Testis (tissue), 3 donors: ENCODE results near the gene UBA1. TPM values are rescaled to one million over a fixed set of nuclear protein-coding genes. Genes with fewer than 3 reads are reported as not detected.

Source experiments
- DNase-seq: peaks from one replicate; pipeline ENCODE4 v3.0.0-alpha.2; 2019
- H3K27ac ChIP-seq, 2 donors: fragments of 200-600 bp; sonication (generic); one replicate each; pipeline ENCODE4 v1.5.1; 2019
- H3K27me3 ChIP-seq: fragments of 200-600 bp; sonication (generic); one replicate; pipeline ENCODE4 v1.5.1; 2019
- H3K36me3 ChIP-seq: fragments of 200-600 bp; sonication (generic); one replicate; pipeline ENCODE4 v1.5.1; 2017; ENCODE audit warnings: low read depth; ENCODE audit errors: missing control alignments
- H3K4me1 ChIP-seq: fragments of 200-600 bp; sonication (generic); one replicate; pipeline ENCODE4 v1.5.1; 2019
- H3K4me3 ChIP-seq, 2 donors: fragments of 200-600 bp; sonication (generic); one replicate each; pipeline ENCODE4 v1.5.1; 2017 to 2019
- H3K9me3 ChIP-seq: fragments of 200-600 bp; sonication (generic); one replicate; pipeline ENCODE4 v1.5.1; 2017
- POLR2A ChIP-seq: fragments of 450-650 bp; IDR thresholded peaks from one replicate; pipeline ENCODE4 v1.6.1; 2017; ENCODE audit warnings: antibody characterized with exemption, mild to moderate bottlenecking, moderate library complexity
- WGBS, 2 donors: methylation state at CpG; one replicate each; pipeline ENCODE4 v1.1.5; 2018; 5-methylcytosine and 5-hydroxymethylcytosine counted together
- intact Hi-C: fragments of 100-400 bp; cut with DNase I; formaldehyde crosslinking; loops from one replicate; pipeline ENCODE4 v1.15.1; 2023; ENCODE audit warnings: low total_unique reads
- polyA plus RNA-seq: library from polyadenylated mRNA; stranded (reverse); fragments of 350-450 nt; fragmentation: Illumina TruSeq; extraction: RNeasy Lipid Tissue Mini Kit (QIAGEN cat#74804); gene quantifications from one replicate; pipeline ENCODE4 v1.2.3, GENCODE V29; 2014; ENCODE audit warnings: low read depth, low replicate concordance; ENCODE audit not compliant: insufficient read depth
- total RNA-seq, 2 donors: library from RNA; depleted of rRNA; stranded (reverse); fragments of >200 nt; gene quantifications; one replicate each; pipeline ENCODE4 v1.2.3, GENCODE V29; 2016
- TF ChIP-seq, protein P1 (sequence below), 3 experiments: fragments of 450-650 bp in 2 of 3; fragments of 200-600 bp in 1 of 3; sonication (generic) in 1 of 3; IDR thresholded peaks; one replicate each; pipeline ENCODE4 v1.5.1; 2016 to 2019; ENCODE audit warnings: antibody characterized with exemption in 3 of 3, mild to moderate bottlenecking in 2 of 3, moderate library complexity in 1 of 3

Gene UBA1
- total and polyA plus RNA-seq, 3 donors from 2014 or later = 207 to 338 (median 243) TPM

DNA sequence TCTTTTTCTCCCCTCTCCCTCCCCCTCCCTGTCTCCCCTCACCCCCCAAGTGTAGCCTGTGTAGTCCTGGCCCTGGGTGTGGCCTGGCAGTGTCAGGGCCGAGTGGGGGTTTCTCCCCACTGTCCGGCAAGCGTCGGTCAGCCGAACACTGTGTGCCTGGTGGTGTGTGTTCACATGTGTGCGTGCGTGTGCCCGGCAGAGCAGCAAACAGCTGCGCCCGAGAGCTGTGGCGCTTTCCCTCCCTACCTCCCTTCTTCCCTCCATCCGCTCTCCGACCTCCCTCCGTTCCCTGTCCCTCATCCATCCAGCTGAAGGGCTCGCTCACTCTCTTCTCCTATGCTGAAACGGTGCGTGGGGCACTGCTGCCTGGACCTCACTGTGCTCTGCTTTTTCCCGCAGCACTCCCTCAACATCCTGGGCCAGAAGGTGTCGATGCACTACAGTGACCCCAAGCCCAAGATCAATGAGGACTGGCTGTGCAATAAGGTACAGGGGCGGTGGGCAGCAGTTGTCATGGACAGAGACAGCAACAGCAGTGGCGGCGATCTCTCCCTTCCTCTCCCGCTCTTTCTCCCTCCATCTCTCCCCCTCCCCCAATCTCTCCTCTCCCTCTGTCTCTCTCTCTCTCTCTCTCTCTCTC, 17.4 kb upstream of the UBA1 start:
- H3K4me3 ChIP-seq = no peak overlapping the region
- H3K9me3 ChIP-seq = no peaks in the 10 kb centered on the region
- 88 to 93% methylated on average over 21 to 22 of the region's 23 CpGs for WGBS, 2 donors
- peaks cover 9% of the 10 kb centered on the region for H3K4me1 ChIP-seq
- no peak for DNase-seq
- intact Hi-C loops = no loop called here
- TF ChIP-seq, protein P1, sequence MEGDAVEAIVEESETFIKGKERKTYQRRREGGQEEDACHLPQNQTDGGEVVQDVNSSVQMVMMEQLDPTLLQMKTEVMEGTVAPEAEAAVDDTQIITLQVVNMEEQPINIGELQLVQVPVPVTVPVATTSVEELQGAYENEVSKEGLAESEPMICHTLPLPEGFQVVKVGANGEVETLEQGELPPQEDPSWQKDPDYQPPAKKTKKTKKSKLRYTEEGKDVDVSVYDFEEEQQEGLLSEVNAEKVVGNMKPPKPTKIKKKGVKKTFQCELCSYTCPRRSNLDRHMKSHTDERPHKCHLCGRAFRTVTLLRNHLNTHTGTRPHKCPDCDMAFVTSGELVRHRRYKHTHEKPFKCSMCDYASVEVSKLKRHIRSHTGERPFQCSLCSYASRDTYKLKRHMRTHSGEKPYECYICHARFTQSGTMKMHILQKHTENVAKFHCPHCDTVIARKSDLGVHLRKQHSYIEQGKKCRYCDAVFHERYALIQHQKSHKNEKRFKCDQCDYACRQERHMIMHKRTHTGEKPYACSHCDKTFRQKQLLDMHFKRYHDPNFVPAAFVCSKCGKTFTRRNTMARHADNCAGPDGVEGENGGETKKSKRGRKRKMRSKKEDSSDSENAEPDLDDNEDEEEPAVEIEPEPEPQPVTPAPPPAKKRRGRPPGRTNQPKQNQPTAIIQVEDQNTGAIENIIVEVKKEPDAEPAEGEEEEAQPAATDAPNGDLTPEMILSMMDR (IDR thresholded peaks at IDR 0.05) = no peak
- no peak for TF ChIP-seq POLR2A
- H3K27ac ChIP-seq = no peak overlapping the region
- H3K27me3 ChIP-seq = no peaks in the 10 kb centered on the region
- no peaks in the 10 kb centered on the region for H3K36me3 ChIP-seq

DNA sequence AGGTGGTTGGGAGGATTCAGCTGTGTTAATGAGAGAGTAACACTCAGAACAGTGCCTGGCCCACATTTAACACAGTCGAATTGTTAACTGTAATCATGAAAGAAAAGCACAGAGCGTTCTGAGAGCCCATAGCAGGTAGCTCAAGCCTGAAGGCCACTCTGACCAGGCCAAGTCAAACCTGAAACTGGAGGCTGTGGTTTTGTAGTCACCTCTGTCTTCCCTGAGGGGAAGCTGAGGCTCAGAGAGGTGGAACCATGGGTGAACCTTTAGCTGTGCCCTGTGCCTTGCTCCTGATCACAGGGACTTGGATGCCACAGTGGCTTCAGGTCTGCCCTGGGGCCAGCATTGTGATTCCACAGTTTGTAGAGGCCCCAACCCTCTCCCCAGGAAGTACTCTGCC, 16.6 kb upstream of the UBA1 start:
- Histone ChIP-seq H3K27ac (peak overlapping the region in 1 of 2 donors; percentile 6), H3K4me1 (peaks cover 9% of the 10 kb centered on the region), H3K36me3 (no peaks in the 10 kb centered on the region), H3K4me3 (no peak overlapping the region), H3K27me3 (no peaks in the 10 kb centered on the region), H3K9me3 (no peaks in the 10 kb centered on the region)
- TF ChIP-seq POLR2A = no peak
- TF ChIP-seq, protein P1 (IDR thresholded peaks at IDR 0.05) = no peak
- no peak for DNase-seq
- 21 to 70% methylated on average over 2 of the region's 2 CpGs for WGBS, 2 donors
- intact Hi-C loops = no loop called here

- intact Hi-C loops = no loop called here
- H3K4me3 ChIP-seq = no peak overlapping the region
- H3K4me1 ChIP-seq = peaks cover 7% of the 10 kb centered on the region
- TF ChIP-seq, protein P1 (IDR thresholded peaks at IDR 0.05) = no peak
- TF ChIP-seq POLR2A = no peak
- H3K27ac ChIP-seq = peak overlapping the region; percentile 41 to 44
- WGBS, 2 donors = 37 to 60% methylated on average over 2 to 5 of the region's 5 CpGs
- no peak for DNase-seq
- no peaks in the 10 kb centered on the region for H3K9me3 ChIP-seq
- H3K36me3 ChIP-seq = no peaks in the 10 kb centered on the region
- no peaks in the 10 kb centered on the region for H3K27me3 ChIP-seq
Observed at GRCh38 chrX:47178337-47178736, 15.3 kb upstream of the UBA1 start.

DNA sequence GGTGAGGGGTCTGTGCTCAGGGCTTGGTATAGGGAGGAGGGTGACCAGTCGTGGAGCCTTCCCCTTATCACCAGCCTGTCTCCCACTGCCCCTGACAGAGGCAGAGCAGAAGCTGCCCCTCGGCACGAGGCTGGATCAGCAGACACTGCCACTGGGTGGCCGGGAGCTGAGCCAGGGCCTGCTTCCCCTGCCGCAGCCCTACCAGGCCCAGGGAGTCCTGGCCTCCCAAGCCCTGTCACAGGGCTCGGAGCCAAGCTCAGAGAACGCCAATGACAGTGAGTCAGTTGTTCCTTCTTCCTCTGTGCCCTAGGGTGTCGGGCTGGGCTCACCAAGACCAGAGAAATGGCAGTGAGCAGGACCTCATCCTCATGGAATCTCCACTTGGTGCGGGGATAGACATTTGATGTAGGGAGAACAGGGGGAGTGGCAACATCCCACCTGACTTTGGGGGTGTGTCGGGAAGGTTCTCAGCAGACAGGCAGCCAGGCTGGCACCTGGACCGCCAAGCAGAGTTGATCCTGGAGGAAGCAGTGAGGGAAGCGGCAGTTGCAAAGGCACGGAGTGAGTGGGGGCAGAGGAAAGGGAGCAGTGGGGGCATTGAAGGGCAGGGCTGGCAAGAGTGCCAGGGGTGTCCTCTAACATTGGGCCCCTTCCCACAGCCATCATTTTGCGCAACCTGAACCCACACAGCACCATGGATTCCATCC, 14.3 kb upstream of the UBA1 start:
- Histone ChIP-seq H3K27ac (peak overlapping the region; percentile 36 to 44), H3K36me3 (no peaks in the 10 kb centered on the region), H3K4me1 (peaks cover 6% of the 10 kb centered on the region), H3K4me3 (no peak overlapping the region), H3K9me3 (no peaks in the 10 kb centered on the region), H3K27me3 (no peaks in the 10 kb centered on the region)
- intact Hi-C loops = no loop called here
- DNase-seq = peak; percentile 77
- TF ChIP-seq, protein P1 (IDR thresholded peaks at IDR 0.05) = no peak
- no peak for TF ChIP-seq POLR2A
- WGBS, 2 donors = 71 to 100% methylated on average over 1 to 7 of the region's 14 CpGs

DNA sequence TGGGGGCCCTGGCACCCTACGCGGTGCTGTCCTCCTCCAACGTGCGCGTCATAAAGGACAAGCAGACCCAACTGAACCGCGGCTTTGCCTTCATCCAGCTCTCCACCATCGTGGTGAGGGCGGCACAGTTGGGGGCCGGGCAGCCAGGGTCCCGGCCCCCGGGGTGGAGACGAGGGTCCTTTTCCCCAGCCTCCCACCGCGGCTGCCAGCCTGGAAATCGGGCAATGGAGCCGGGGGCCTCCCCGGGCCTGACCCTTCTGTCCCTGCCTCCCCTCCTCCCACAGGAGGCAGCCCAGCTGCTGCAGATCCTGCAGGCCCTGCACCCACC, 13.7 kb upstream of the UBA1 start:
- Histone ChIP-seq H3K4me1 (peaks cover 6% of the 10 kb centered on the region), H3K4me3 (no peak overlapping the region), H3K27ac (peak overlapping the region in 1 of 2 donors; percentile 36), H3K27me3 (no peaks in the 10 kb centered on the region), H3K9me3 (no peaks in the 10 kb centered on the region), H3K36me3 (no peaks in the 10 kb centered on the region)
- no peak for DNase-seq
- TF ChIP-seq POLR2A = no peak
- TF ChIP-seq, protein P1 (IDR thresholded peaks at IDR 0.05) = no peak
- WGBS, 2 donors = 91% methylated on average over 16 of the region's 18 CpGs; no CpG with 5 or more reads in 1 of the 2 donors
- intact Hi-C loops = no loop called here
